Measurements from ENCODE around the gene RNF215. TPM values are rescaled to one million over a fixed set of nuclear protein-coding genes. Genes with fewer than 3 reads are reported as not detected.

Gene RNF215
- total RNA-seq, 1 donor from 2014 or later, result 19.3 TPM

DNA sequence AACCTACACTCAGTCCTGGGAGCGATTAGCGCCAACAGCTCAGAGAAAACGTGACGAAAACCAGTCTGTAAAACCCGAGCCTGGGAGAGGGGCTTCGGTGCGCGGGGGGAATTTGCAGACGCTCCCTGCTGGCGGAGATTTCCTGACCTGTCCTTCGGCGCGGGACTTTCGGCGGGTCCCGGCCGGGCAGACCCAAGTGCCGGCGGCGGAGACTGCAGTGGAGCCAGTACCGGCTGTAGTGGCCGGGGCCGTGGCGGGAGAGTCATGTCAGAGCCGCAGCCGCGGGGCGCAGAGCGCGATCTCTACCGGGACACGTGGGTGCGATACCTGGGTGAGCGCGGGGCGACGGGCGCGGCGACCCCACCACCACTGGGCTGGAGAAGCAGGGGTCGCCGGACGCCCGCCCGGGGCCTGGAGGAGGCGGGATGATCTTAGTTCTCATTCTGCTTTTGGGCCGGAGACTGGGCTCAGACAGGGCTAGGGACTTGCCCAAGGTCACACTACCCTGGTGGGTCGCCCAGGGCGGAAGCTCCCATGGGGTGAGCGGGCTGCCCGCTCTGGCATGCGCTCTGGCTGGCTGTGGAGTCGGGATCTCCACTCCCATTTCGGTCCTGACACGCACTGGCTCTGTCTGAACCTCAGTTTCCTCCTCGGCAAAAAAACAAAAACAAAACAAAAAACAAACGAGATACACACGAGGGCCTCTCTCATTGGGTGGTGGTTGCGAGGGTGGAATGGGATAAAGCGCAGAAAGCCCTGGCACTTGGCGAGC, 38.6 kb upstream of the RNF215 start, which contains the start of gene MTFP1:
Gene MTFP1 (plus strand): TSS at position 153 of the 772 bp plus-strand sequence. CDS start 112 bp downstream, at position 265.
- Mint-ChIP-seq H3K9me3 (no peaks in the 10 kb centered on the region), H3K27ac (peak within 1 kb of the TSS; percentile 99), H3K27me3 (ENCODE audit: low read depth) (no peaks in the 10 kb centered on the region), H3K4me3 (ENCODE audit: low read depth) (peak within 1 kb of the TSS; percentile 95), H3K36me3 (ENCODE audit: low read depth) (peaks cover 56% of the 10 kb centered on the region), H3K4me1 (ENCODE audit: low read depth) (peaks cover 48% of the 10 kb centered on the region)
- DNase-seq (ENCODE audit: low spot score), result peak; percentile 38
- intact Hi-C loops (cut with micrococcal nuclease), result loop anchor here (2.0 to 10.0 kb wide), 4 partner anchors 69 to 869 kb away; partner anchors contain the start of genes ASCC2, CCDC157, PIK3IP1 and SF3A1

DNA sequence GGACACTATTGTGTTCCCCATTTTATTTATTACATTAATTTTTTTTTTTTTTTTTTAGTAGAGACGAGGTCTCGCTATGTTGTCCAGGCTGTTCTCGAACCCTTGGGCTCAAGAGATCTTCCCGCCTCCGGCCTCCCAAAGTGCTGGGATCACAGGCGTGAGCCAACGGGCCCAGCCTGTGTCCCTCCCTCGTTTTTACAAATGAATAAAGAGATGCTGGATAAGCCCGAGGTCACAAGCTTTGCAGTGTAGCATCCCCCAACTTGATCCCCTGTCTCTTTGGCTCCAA, 38.1 kb upstream of the RNF215 start:
- DNase-seq (ENCODE audit: low spot score), result no peak
- Mint-ChIP-seq H3K4me1 (ENCODE audit: low read depth) (peaks cover 53% of the 10 kb centered on the region), H3K36me3 (ENCODE audit: low read depth) (peaks cover 59% of the 10 kb centered on the region), H3K27me3 (ENCODE audit: low read depth) (no peaks in the 10 kb centered on the region), H3K9me3 (no peaks in the 10 kb centered on the region), H3K4me3 (ENCODE audit: low read depth) (peak overlapping the region; percentile 95), H3K27ac (peak overlapping the region; percentile 93)
- intact Hi-C loops (cut with micrococcal nuclease), result loop anchor here (10.0 kb wide), 3 partner anchors 320 to 870 kb away; partner anchors contain the start of genes ASCC2 and PIK3IP1

DNA sequence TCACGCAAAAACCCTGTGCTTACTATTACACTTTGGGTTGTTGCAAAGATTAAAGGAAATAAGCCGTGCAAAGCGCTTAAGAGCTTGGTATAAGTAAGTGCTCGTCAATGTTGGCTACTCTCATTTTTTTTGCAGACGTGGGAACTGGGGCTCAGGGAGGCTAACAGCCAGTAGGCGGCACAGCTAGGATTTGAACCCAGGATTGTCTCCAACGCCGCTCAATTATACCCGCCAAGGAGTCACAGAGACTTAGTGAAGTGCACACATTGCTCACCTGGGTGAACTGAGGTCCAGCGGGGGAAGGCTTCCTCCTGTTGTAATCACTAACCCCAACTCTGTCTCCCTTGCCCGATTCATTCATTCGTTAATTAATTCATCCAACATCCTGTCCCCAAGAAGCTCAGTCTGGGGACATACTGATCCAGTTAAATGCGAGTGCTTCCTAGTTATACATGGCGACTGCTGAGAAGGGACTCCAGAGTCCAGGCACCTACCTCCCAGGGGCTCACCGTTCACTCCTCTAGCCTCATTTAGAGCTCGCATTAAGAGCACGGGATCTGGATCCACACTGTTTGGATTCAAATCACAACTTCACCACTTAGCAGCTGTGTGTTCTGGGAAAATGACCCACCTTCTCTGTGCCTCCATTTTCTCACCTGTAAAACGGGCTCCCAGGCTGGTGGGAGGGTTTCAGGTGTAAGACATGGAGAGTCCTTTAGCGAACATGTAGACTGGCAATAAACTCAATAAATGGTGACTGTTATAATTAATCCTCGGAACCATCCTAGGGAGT, 37.5 kb upstream of the RNF215 start:
- H3K36me3 Mint-ChIP-seq (ENCODE audit: low read depth), result peaks cover 60% of the 10 kb centered on the region
- intact Hi-C loops (cut with micrococcal nuclease), result loop anchor here (1.0 to 10.0 kb wide), 11 partner anchors 11 to 870 kb away; partner anchors contain the start of genes ASCC2, CASTOR1, PES1 and PIK3IP1
- peaks cover 55% of the 10 kb centered on the region for H3K4me1 Mint-ChIP-seq (ENCODE audit: low read depth)
- H3K9me3 Mint-ChIP-seq, result no peaks in the 10 kb centered on the region
- peak overlapping the region; percentile 99 for H3K27ac Mint-ChIP-seq
- peak; percentile 37 for DNase-seq (ENCODE audit: low spot score)
- H3K4me3 Mint-ChIP-seq (ENCODE audit: low read depth), result peak overlapping the region; percentile 95
- no peaks in the 10 kb centered on the region for H3K27me3 Mint-ChIP-seq (ENCODE audit: low read depth)

DNA sequence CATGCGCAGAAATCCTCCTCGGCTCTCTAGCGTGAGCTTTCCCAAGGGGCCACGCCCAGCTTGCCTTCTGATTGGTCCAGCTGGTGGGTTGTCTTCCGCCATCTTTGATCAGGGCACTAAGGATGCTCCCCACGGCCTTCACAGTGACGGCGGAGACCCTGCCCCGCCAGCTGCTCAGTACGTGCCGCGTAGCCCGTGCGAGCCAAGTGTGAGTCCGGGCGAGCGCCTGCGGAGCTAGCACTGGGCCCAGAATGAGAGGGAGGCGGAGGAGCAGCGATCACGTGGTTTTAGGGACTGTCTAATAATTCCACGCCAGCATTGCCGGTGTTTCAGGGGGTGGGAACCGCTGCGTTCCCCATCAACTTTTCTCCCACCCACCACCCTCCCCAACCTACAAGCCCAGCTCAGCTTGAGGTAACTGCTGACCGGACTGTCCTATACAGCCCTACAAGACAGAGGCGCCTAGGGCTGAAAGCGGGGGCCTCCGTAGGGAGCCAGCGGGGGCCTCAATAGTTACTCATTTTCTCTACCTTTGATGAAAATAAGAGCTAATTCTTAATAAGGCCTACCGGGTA, 36.8 kb upstream of the RNF215 start:
- Mint-ChIP-seq H3K36me3 (ENCODE audit: low read depth) (peaks cover 62% of the 10 kb centered on the region), H3K9me3 (no peaks in the 10 kb centered on the region), H3K27me3 (ENCODE audit: low read depth) (no peaks in the 10 kb centered on the region), H3K4me3 (ENCODE audit: low read depth) (peak overlapping the region; percentile 95), H3K4me1 (ENCODE audit: low read depth) (peaks cover 57% of the 10 kb centered on the region), H3K27ac (peak overlapping the region; percentile 99)
- intact Hi-C loops (cut with micrococcal nuclease), result loop anchor here (1.0 to 10.0 kb wide), 11 partner anchors 11 to 871 kb away; partner anchors contain the start of genes ASCC2, CASTOR1, PES1 and PIK3IP1
- peak; percentile 98 for DNase-seq (ENCODE audit: low spot score)

DNA sequence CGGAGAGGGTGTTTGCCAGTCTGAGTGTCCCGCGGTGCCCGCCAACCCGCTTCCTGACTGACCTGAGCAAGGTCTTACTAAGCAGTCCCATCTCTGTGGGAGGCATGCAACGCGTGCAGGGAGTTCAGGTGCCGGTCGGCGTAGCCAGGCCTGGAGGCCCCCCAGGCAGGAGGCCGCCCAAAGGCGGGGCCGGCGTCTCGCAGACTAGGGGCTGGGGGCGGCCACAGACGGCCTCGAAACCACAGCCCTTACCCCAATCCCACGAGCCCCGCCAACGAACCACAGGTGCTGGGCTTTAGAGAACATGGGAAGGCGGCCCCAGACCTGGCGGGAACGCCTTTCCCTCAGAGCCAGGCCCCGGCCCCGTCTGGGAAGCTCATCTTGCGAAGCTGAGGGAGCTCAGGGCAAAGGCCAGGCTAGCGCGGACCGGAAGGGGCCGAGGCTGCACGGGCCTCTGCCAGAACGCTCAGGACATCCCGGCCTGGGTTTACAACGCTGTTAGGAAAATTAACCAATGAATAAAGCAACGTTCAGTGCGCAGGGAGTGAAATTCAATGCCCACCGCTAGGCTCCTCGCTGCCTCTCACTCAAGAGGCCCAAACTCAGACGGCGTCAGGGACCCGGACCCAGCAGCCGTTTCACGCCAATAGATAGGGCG, 36.2 kb upstream of the RNF215 start:
- DNase-seq (ENCODE audit: low spot score), result no peak
- intact Hi-C loops (cut with micrococcal nuclease), result loop anchor here (5.0 to 10.0 kb wide), 7 partner anchors 96 to 871 kb away; partner anchors contain the start of genes ASCC2, PES1, PIK3IP1 and TBC1D10A
- Mint-ChIP-seq H3K27me3 (ENCODE audit: low read depth) (no peaks in the 10 kb centered on the region), H3K27ac (peak overlapping the region; percentile 99), H3K4me3 (ENCODE audit: low read depth) (peak overlapping the region; percentile 95), H3K36me3 (ENCODE audit: low read depth) (peaks cover 62% of the 10 kb centered on the region), H3K9me3 (no peaks in the 10 kb centered on the region), H3K4me1 (ENCODE audit: low read depth) (peaks cover 57% of the 10 kb centered on the region)

DNA sequence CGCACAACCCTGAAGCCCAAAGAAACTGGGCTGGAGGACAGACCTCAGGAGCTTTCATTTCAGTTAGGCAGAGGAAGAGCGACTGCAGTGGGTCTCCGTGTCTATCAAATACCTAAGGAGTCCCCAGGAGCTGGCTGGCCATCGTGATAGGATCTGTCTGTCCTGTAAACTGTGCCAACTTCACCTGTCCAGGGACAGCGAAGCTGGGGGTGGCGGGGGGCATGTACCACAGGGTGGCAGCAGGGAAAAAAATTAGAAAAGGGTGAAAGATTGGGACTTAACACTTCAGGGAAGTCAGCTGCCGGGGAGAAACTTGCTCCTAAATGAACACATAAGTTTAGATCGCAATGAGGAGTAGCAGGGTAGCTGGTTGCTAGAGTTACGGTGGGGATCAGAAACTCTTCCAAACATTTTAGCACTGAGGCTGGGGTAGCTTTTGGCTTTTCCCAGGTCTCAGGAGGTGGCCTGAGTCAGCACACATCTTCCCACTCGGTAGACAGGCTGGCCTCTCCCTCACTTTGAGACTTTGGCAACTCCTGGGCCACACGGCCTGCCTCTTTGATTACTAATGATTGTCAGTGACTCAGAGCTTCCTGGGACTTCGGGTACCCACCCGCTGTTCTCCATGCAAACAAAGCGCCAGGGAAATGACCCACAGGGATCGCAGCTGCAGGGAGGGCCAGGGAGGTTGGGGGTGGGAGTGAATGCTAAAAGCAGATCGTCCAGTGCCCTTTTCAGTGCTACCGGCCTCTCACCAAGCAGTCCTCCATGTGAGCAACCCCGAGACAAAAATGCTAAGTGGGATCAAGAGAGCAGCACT, 35.5 kb upstream of the RNF215 start:
- Mint-ChIP-seq H3K4me3 (ENCODE audit: low read depth) (peak overlapping the region; percentile 95), H3K36me3 (ENCODE audit: low read depth) (peaks cover 64% of the 10 kb centered on the region), H3K9me3 (no peaks in the 10 kb centered on the region)

DNA sequence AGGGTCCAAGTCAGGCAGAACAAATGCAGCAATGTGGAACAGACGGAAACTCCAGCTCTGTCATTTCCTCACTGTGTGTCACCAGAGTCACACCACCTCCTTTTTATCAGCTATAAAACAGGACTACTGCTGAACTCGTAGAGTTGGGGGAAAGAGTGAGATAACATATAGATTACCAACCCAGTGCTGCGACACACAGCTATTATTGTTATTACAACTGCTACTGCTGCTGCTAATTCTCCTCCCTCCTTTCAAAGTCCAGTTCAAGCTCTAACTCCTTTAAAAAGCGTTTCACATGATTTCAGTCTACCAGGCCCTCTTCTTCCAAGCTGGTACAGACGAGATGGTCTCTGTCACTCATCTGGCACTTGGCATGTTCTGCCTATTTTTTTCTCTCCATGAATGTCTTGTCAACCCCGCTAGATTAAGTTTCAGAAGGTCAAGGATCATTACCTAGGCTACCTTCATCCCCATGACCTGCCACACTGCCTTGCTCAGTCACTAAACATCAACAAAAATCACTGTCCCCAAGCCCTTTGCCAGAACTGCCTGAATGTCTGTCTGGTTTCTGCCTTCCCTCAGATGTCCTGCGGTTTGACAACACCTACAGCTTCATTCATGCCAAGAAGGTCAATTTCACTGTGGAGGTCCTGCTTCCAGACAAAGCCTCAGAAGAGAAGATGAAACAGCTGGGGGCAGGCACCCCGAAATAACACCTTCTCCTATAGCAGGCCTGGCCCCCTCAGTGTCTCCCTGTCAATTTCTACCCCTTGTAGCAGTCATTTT, 34.7 kb upstream of the RNF215 start:
- Mint-ChIP-seq H3K4me3 (ENCODE audit: low read depth) (peak overlapping the region; percentile 95), H3K4me1 (ENCODE audit: low read depth) (peaks cover 49% of the 10 kb centered on the region), H3K27me3 (ENCODE audit: low read depth) (no peaks in the 10 kb centered on the region), H3K27ac (peak overlapping the region; percentile 99), H3K9me3 (no peaks in the 10 kb centered on the region), H3K36me3 (ENCODE audit: low read depth) (peaks cover 64% of the 10 kb centered on the region)
- DNase-seq (ENCODE audit: low spot score), result no peak
- intact Hi-C loops (cut with micrococcal nuclease), result loop anchor here (1.0 to 10.0 kb wide), 8 partner anchors 25 to 873 kb away; partner anchors contain the start of genes ASCC2, PES1, PIK3IP1 and SEC14L2

More for the DNA sequence above, 35.5 kb upstream of the RNF215 start:
- intact Hi-C loops (cut with micrococcal nuclease), result loop anchor here (5.0 to 10.0 kb wide), 7 partner anchors 95 to 872 kb away; partner anchors contain the start of genes ASCC2, PES1, PIK3IP1 and TBC1D10A
- peak overlapping the region; percentile 99 for H3K27ac Mint-ChIP-seq
- H3K27me3 Mint-ChIP-seq (ENCODE audit: low read depth), result no peaks in the 10 kb centered on the region
- H3K4me1 Mint-ChIP-seq (ENCODE audit: low read depth), result peaks cover 55% of the 10 kb centered on the region
- DNase-seq (ENCODE audit: low spot score), result peak; percentile 16

DNA sequence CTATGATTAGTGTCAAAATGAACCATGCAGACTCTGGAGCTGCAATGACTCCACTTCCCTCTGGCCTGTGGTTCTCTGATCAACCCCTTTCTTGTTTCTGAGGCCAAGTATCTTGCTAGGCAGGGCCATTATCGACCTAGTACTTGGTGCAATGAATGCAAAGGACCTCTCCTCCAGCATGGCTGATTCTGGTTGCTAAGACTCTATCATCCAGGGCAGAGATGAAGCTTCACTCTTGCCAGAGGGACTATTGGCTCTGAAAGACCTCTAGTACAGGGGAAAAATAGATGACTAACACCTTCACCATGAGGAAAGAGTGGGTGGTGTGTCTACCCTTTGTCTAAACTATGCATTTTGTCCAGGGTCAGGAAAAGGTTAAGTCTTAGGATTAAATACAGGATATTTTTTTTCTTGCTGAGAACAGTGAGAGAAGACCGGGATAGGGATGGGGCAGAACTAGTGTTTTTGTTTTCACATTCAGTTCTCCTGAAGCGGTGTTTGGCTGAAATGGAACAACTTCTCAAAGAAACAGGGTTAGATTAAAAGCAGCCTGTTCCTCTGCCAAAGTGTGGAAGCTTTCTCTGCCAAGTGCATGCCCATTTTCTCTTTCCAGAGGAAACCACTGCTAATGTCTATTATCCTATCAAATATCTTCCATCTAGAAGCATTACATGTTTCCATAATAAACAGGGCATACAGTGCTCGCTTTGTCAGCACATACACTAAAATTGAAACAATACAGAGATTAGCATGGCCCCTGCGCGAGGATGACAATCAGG, 33.3 kb upstream of the RNF215 start:
- no peaks in the 10 kb centered on the region for H3K27me3 Mint-ChIP-seq (ENCODE audit: low read depth)
- peaks cover 43% of the 10 kb centered on the region for H3K4me1 Mint-ChIP-seq (ENCODE audit: low read depth)
- peak overlapping the region; percentile 66 for H3K4me3 Mint-ChIP-seq (ENCODE audit: low read depth)
- no peaks in the 10 kb centered on the region for H3K9me3 Mint-ChIP-seq
- DNase-seq (ENCODE audit: low spot score), result no peak
- peaks cover 73% of the 10 kb centered on the region for H3K36me3 Mint-ChIP-seq (ENCODE audit: low read depth)
- H3K27ac Mint-ChIP-seq, result peak overlapping the region; percentile 87
- intact Hi-C loops (cut with micrococcal nuclease), result loop anchor here (1.0 to 10.0 kb wide), 8 partner anchors 23 to 874 kb away; partner anchors contain the start of genes ASCC2, PES1, PIK3IP1 and SEC14L2

DNA sequence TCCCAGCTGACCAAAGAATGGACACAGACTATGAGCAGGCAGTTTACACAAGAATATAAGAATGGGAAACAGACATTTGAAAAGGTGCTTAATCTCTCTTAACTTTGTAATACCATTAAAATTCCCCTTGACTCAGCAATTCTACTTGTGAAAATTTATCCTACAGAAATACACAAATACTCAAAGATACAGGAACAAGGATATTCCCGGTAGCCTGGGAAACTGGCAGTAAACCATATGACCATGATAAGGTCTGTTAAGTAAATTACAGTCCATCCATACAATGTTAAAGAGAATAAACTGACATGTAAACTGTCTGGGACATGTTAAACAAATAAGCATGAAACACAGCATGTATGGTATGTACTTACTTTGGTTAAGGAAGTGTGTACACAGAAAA, 29.6 kb upstream of the RNF215 start:
- Mint-ChIP-seq H3K9me3 (no peaks in the 10 kb centered on the region), H3K4me1 (ENCODE audit: low read depth) (peaks cover 39% of the 10 kb centered on the region)

DNA sequence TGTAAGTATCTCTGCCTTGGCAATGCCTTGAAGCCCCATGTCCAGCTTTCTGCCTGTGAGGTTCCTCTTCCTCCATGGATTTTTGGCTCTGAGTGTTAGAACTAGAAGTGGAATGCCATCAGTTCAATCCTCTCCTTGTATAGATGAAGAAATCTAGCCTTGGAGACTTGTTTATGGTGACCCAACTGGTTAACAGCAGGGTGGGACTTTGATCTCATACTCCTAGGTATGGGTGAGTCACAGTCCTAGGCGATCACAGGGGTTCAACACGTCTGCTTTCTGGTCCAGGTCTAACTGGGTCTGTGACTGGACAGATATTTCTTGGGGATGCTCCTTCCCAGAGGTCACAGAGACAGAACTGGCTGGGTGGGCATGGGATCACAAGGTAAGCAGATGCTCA, 29.2 kb upstream of the RNF215 start:
- Mint-ChIP-seq H3K9me3 (no peaks in the 10 kb centered on the region), H3K36me3 (ENCODE audit: low read depth) (peaks cover 85% of the 10 kb centered on the region), H3K27me3 (ENCODE audit: low read depth) (no peaks in the 10 kb centered on the region), H3K4me1 (ENCODE audit: low read depth) (peaks cover 37% of the 10 kb centered on the region), H3K27ac (no peak overlapping the region), H3K4me3 (ENCODE audit: low read depth) (no peak overlapping the region)
- intact Hi-C loops (cut with micrococcal nuclease), result no loop called here
- no peak for DNase-seq (ENCODE audit: low spot score)

More for the DNA sequence above, 29.6 kb upstream of the RNF215 start:
- H3K4me3 Mint-ChIP-seq (ENCODE audit: low read depth), result no peak overlapping the region
- no peak for DNase-seq (ENCODE audit: low spot score)
- H3K27me3 Mint-ChIP-seq (ENCODE audit: low read depth), result no peaks in the 10 kb centered on the region
- H3K36me3 Mint-ChIP-seq (ENCODE audit: low read depth), result peaks cover 87% of the 10 kb centered on the region
- H3K27ac Mint-ChIP-seq, result no peak overlapping the region
- intact Hi-C loops (cut with micrococcal nuclease), result no loop called here
